Measurements from ENCODE around the gene CGB5.

DNA sequence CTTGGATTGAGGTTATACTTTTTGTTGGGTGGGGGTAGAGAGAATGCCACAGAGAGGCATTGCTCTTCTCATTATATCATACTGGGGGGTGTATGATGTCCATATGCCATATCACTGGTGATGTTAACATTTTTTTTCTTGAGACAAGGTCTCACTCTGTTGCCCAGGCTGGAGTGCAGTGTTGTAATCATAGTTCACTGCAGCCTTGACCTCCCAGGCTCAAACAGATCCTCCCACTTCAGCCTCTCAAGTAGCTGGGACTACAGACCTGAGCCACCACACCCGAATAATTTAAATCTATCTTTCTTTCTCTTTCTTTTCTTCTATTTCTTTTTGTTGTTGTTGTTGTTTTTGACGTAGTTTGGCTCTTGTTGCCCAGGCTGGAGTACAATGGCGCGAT lies 36.7 kb downstream of the CGB5 start:
- TF ChIP-seq CTCF (IDR thresholded peaks at IDR 0.05) (no peak), EP300 (IDR thresholded peaks at IDR 0.05) (no peak)

Measured in tibial nerve (tissue), 4 donors.